ENCODE results near the gene PLEKHG4B.
"Not testable (repeated sequence)": the region's sequence is repeated elsewhere in the genome, so short reads cannot be mapped to it uniquely, and the experiment has no call there.

PLEKHG4B gene, protein sequence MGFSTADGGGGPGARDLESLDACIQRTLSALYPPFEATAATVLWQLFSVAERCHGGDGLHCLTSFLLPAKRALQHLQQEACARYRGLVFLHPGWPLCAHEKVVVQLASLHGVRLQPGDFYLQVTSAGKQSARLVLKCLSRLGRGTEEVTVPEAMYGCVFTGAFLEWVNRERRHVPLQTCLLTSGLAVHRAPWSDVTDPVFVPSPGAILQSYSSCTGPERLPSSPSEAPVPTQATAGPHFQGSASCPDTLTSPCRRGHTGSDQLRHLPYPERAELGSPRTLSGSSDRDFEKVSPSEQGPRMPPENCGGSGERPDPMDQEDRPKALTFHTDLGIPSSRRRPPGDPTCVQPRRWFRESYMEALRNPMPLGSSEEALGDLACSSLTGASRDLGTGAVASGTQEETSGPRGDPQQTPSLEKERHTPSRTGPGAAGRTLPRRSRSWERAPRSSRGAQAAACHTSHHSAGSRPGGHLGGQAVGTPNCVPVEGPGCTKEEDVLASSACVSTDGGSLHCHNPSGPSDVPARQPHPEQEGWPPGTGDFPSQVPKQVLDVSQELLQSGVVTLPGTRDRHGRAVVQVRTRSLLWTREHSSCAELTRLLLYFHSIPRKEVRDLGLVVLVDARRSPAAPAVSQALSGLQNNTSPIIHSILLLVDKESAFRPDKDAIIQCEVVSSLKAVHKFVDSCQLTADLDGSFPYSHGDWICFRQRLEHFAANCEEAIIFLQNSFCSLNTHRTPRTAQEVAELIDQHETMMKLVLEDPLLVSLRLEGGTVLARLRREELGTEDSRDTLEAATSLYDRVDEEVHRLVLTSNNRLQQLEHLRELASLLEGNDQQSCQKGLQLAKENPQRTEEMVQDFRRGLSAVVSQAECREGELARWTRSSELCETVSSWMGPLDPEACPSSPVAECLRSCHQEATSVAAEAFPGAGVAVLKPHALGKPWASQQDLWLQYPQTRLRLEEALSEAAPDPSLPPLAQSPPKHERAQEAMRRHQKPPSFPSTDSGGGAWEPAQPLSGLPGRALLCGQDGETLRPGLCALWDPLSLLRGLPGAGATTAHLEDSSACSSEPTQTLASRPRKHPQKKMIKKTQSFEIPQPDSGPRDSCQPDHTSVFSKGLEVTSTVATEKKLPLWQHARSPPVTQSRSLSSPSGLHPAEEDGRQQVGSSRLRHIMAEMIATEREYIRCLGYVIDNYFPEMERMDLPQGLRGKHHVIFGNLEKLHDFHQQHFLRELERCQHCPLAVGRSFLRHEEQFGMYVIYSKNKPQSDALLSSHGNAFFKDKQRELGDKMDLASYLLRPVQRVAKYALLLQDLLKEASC (N-terminal part only)

DNA sequence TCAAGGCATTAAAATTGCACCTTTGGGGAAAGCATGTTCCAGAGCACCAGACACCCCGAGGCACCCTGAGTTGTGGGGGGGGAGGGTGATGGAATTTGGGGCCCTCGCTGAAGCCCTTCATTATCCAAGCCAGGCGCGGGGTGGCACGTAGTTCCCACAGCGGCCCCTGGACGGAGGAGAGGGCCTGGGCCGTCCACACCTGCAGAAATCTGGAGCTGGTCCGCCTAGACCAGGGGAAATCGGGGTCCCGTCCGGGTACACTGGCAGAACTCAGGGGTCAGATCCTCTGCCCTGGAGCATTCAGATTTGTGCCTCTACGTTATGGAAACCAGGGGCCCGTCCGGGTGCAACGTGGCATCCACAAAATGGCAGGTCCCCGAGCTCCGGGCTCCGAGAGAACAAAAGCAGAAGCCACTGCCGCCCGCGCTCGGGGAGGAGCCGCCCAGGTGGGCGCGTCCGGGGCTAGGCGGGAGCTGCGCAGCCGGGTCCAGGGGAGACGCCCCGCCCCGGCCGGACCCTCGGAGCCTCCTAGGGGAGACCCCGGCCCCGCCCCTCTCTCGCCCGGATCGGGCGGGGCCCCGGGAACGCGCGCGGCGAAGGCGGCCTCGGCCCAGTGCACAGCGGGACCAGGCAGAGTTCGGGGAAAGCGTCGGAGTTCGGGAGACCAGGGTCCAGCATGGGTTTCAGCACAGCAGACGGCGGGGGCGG lies at the start of gene PLEKHG4B:
PLEKHG4B (plus strand) TSS at position 613 of the 708 bp plus-strand sequence; CDS start at position 677, 64 bp downstream.
- no peak for DNase-seq

DNA sequence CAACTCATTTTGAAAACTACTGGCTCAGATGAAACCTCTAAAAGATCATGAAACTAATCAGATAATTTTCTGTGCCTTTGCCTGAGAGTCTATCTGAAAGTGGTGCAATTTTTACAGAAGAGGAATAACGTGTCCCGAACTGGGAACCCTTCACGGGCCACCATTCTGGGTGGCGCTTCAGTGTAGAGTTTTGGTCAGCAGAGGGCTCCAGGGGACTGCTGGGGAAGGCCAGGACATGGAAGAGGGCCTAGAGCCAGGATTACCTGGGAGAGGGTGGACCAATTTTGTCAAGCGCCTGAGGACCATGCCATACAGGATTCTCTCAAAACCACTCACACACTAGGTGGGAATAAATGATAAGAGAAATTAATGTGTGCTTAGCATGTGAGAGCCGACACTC lies 49.7 kb upstream of the PLEKHG4B start:
- no peak for DNase-seq

GRCh38 chr5:48192-48591 lies 43.8 kb upstream of the PLEKHG4B start:
- no peak for DNase-seq

- DNase-seq = not testable (repeated sequence)
Measured at GRCh38 chr5:49530-49929, 42.4 kb upstream of the PLEKHG4B start.

- DNase-seq = no peak
Measured at GRCh38 chr5:49953-50544, 41.9 kb upstream of the PLEKHG4B start.

DNA sequence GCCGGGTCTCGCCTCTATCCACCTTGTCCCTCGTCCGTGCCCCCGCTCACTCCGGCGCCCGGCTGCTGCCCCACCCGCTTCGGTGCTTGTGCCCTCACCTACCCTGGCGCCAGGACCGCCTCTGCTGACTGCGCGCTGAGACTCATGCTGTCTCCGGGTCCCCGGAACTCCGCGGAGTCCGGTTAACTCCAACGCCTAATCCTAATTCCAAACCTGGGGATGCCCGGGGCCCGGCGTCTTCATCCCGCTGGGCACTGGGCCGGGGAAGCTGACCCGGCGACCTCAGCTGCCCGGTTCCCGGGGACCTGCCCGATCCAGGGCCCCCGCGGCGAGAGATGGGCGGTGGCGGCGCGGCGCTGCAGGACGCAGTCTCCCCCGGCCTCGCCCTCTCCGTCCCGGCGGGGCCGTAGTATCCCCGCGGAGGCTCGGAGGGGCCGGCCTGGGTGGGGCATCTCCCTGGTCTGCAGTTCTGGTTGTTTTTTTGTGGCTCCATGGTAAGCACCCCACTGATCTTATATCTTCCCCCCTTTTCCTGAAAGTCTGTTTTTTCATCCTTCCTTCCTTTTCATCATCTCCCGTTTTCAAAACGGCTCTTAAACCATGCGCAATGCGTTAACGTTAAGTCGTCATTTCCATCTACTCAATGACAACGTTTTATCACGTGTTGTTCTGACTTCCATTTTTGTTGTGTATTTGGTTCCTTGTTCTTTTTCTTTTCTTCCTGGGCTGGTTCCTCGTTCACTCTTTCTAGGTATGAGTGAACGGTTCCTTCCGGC lies 41.1 kb upstream of the PLEKHG4B start:
- DNase-seq = no peak

GRCh38 chr5:51500-51823 lies 40.5 kb upstream of the PLEKHG4B start:
- no peak for DNase-seq

- no peak for DNase-seq
Measured at GRCh38 chr5:53381-54174, 38.4 kb upstream of the PLEKHG4B start.

DNA sequence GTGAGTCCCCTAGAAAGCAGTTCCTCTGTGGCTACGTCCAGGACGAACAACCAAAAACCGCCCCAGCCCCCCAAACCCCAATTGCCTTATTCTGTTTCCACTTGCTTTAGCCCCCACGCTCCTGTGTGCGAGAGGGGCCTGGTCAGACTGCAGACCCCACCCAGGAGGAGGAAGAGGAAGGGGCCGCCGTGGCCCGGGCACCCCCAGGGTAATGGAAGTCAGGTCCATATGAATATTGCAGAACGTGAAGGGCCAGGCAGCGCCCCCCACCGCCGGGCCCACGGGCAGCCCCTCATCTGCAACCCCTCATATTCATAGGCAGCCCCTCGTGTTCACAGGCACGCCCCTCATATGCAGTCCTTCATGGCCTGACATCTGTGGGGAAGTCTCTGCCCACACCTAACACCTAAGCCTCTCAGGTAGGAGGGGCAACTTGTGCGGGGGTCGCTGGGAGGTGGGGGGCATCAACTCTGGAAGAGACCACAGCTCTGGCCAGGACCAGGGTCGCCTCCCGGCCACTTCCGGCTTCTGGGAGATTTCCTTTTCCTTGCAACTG lies 37.7 kb upstream of the PLEKHG4B start:
- no peak for DNase-seq

DNA sequence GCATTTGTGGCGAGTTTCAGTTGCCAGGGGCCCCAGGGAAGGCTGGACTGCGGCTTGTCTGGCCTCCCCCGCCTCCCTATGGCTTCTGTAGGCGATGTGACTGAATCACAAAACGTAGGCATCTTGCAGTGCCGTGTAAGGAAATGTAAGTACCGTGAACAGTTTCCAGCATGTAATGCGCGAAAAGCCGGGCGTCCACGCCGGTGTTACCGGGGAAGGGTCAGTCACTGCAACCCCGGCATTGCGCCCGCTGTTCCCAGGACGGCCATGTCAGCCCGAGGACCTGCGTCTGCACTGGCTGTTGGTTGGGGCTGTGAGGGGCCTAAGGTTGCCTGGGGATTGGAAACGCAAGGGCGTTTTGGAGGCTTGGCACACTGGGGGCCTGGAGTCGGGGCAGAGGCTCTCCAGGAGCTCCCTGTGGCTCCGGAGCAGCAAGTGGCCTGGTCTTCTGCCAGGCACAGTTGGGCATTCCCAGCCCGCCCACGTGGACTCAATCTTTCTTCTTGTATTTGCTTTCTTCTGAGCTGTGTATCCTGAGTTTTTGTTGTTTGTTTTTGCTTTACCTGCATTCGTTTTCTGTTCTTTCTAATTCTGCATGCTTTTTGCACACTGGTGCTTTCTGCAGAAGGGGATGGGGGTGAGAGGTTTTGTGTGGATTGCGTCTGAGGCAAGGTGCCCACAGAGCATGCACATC lies 36.9 kb upstream of the PLEKHG4B start:
- no peak for DNase-seq

- DNase-seq = peak; percentile 50
Measured at GRCh38 chr5:56561-57290, 35.2 kb upstream of the PLEKHG4B start.

DNA sequence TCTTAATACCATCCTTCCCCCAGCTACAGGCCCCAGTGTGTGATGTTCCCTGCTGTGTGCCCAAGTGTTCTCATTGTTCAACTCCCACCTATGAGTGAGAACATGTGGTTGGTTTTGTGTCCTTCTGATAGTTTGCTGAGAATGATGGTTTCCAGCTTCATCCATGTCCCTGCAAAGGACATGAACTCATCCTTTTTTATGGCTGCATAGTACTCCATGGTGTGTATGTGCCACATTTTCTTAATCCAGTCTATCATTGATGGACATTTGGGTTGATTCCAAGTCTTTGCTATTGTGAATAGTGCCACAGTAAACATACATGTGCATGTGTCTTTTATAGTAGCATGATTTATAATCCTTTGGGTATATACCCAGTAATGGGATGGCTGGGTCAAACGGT lies 31.7 kb upstream of the PLEKHG4B start:
- DNase-seq = not testable (repeated sequence)

DNA sequence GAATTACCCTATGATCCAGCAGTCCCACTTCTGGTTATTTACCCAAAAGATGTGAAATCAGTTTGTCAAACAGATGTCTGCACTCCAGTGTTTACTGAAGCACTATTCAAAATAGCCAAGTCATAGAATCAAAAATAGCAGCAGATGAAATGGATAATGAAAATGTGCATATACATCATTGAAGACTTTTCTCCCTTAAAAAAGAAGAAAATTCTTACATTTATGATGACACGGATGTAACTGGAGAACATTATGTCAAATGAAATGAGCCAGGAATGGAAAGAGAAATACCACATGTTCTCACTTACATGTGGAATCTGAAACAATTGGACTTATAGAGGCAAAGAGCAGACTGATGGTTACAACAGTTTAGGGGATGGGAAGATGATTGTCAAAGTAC lies 21.5 kb upstream of the PLEKHG4B start:
- no peak for DNase-seq

- not testable (repeated sequence) for DNase-seq
Measured at GRCh38 chr5:72316-73180, 19.4 kb upstream of the PLEKHG4B start.

DNA sequence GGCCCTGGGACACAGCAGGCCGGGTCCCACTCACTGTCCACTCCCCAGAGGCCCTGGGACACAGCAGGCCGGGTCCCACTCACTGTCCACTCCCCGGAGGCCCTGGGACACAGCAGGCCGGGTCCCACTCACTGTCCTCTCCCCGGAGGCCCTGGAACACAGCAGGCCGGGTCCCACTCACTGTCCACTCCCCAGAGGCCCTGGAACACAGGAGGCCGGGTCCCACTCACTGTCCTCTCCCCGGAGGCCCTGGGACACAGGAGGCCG lies 18.9 kb upstream of the PLEKHG4B start:
- DNase-seq = not testable (repeated sequence)

- no peak for DNase-seq
Measured at GRCh38 chr5:73768-74502, 18.0 kb upstream of the PLEKHG4B start.

GRCh38 chr5:74503-75109 lies 17.4 kb upstream of the PLEKHG4B start:
- DNase-seq = no peak
